ENCODE data around the gene SLC35B4.

The SLC35B4 gene

GRCh38 chr7:134316539-134317344 lies at the start of gene SLC35B4:
TSS of gene SLC35B4 (minus strand) at chr7:134316930. CDS start at chr7:134316751, 179 bp downstream.
- peak; percentile 93 for DNase-seq

GRCh38 chr7:134366481-134366880 lies 49.8 kb upstream of the SLC35B4 start:
- DNase-seq: no peak

- DNase-seq: no peak
Observed at GRCh38 chr7:134365341-134366054, 48.8 kb upstream of the SLC35B4 start.

GRCh38 chr7:134364619-134365037 lies 47.9 kb upstream of the SLC35B4 start:
- no peak for DNase-seq

GRCh38 chr7:134362587-134363483 lies 46.1 kb upstream of the SLC35B4 start:
- DNase-seq: no peak

- DNase-seq: no peak
Observed at GRCh38 chr7:134359787-134360432, 43.2 kb upstream of the SLC35B4 start.

GRCh38 chr7:134357486-134357885 lies 40.8 kb upstream of the SLC35B4 start:
- no peak for DNase-seq

- no peak for DNase-seq
Observed at GRCh38 chr7:134356421-134356936, 39.7 kb upstream of the SLC35B4 start.

- no peak for DNase-seq
Observed at GRCh38 chr7:134355927-134356326, 39.2 kb upstream of the SLC35B4 start.

GRCh38 chr7:134355004-134355525 lies 38.3 kb upstream of the SLC35B4 start:
- DNase-seq: no peak

GRCh38 chr7:134353411-134353810 lies 36.7 kb upstream of the SLC35B4 start:
- DNase-seq: no peak

GRCh38 chr7:134351424-134351823 lies 34.7 kb upstream of the SLC35B4 start:
- no peak for DNase-seq

- no peak for DNase-seq
Observed at GRCh38 chr7:134350709-134351108, 34.0 kb upstream of the SLC35B4 start.

GRCh38 chr7:134347567-134347966 lies 30.8 kb upstream of the SLC35B4 start:
- DNase-seq: no peak

- no peak for DNase-seq
Observed at GRCh38 chr7:134343796-134344195, 27.1 kb upstream of the SLC35B4 start.

GRCh38 chr7:134343136-134343535 lies 26.4 kb upstream of the SLC35B4 start:
- DNase-seq: no peak

- no peak for DNase-seq
Observed at GRCh38 chr7:134339475-134339874, 22.7 kb upstream of the SLC35B4 start.

GRCh38 chr7:134337980-134338379 lies 21.2 kb upstream of the SLC35B4 start:
- DNase-seq: peak; percentile 76

- DNase-seq: no peak
Observed at GRCh38 chr7:134334408-134334807, 17.7 kb upstream of the SLC35B4 start.

GRCh38 chr7:134333943-134334342 lies 17.2 kb upstream of the SLC35B4 start:
- no peak for DNase-seq

- no peak for DNase-seq
Observed at GRCh38 chr7:134332892-134333291, 16.2 kb upstream of the SLC35B4 start.

GRCh38 chr7:134331393-134331792 lies 14.7 kb upstream of the SLC35B4 start:
- DNase-seq: no peak
